Hepatocyte (in vitro differentiated cells): ENCODE measurements around the gene AGRN. TPM values are rescaled to one million over a fixed set of nuclear protein-coding genes. Genes with fewer than 3 reads are reported as not detected.

Source experiments
- DNase-seq: peaks from one replicate; pipeline ENCODE4 v3.0.0-alpha.2; 2016; ENCODE audit warnings: low spot score
- H2AFZ ChIP-seq: fragments of 200-600 bp; sonication (generic); 2 replicates; pipeline ENCODE4 v1.6.0; 2016; ENCODE audit warnings: antibody characterized with exemption, mild to moderate bottlenecking
- H3K27ac ChIP-seq: fragments of 200-600 bp; sonication (generic); 2 replicates; pipeline ENCODE4 v1.5.1; 2016; ENCODE audit warnings: mild to moderate bottlenecking
- H3K27me3 ChIP-seq: fragments of 200-600 bp; sonication (generic); 2 replicates; pipeline ENCODE4 v1.6.1; 2016
- H3K36me3 ChIP-seq: fragments of 200-600 bp; sonication (generic); replicated peaks from 2 replicates; pipeline ENCODE4 v1.5.1; 2016; ENCODE audit warnings: low read depth; ENCODE audit not compliant: insufficient read depth
- H3K4me1 ChIP-seq: fragments of 200-600 bp; sonication (generic); 2 replicates; pipeline ENCODE4 v1.5.1; 2016; ENCODE audit warnings: mild to moderate bottlenecking, moderate library complexity; ENCODE audit not compliant: insufficient read depth
- H3K4me2 ChIP-seq: fragments of 200-600 bp; sonication (generic); 2 replicates; pipeline ENCODE4 v1.6.0; 2016
- H3K4me3 ChIP-seq: fragments of 200-600 bp; sonication (generic); 2 replicates; pipeline ENCODE4 v1.5.1; 2016; ENCODE audit warnings: mild to moderate bottlenecking
- H3K79me2 ChIP-seq: fragments of 200-600 bp; sonication (generic); 2 replicates; pipeline ENCODE4 v1.6.0; 2017; ENCODE audit warnings: mild to moderate bottlenecking
- H3K9me2 ChIP-seq: fragments of 200-600 bp; sonication (generic); replicated peaks from 2 replicates; pipeline ENCODE4 v1.6.0; 2017; ENCODE audit warnings: mild to moderate bottlenecking; ENCODE audit not compliant: insufficient read depth
- H3K9me3 ChIP-seq: fragments of 200-600 bp; sonication (generic); 2 replicates; pipeline ENCODE4 v1.5.1; 2016; ENCODE audit warnings: low read depth, mild to moderate bottlenecking
- H4K20me1 ChIP-seq: fragments of 200-600 bp; sonication (generic); 2 replicates; pipeline ENCODE4 v1.6.0; 2016; ENCODE audit warnings: mild to moderate bottlenecking; ENCODE audit not compliant: insufficient read depth, poor library complexity, severe bottlenecking
- CTCF ChIP-seq: fragments of 200-600 bp; sonication (generic); IDR thresholded peaks from 2 replicates; pipeline ENCODE4 v1.5.1; 2016; ENCODE audit warnings: antibody characterized with exemption, mild to moderate bottlenecking; ENCODE audit not compliant: poor library complexity
- EZH2 ChIP-seq: fragments of 200-600 bp; sonication (generic); IDR thresholded peaks from 2 replicates; pipeline ENCODE4 v1.6.1; 2016; ENCODE audit warnings: antibody characterized with exemption, mild to moderate bottlenecking, borderline replicate concordance
- EZH2phosphoT487 ChIP-seq: fragments of 200-600 bp; sonication (generic); IDR thresholded peaks from one replicate; pipeline ENCODE4 v1.6.1; 2018; ENCODE audit warnings: antibody characterized with exemption, mild to moderate bottlenecking, low read depth, moderate library complexity; ENCODE audit not compliant: unreplicated experiment, severe bottlenecking
- WGBS: methylation state at CpG from one replicate; pipeline ENCODE4 v1.1.6; 2016; ENCODE audit warnings: low lambda C conversion rate; ENCODE audit errors: missing lambda C conversion rate; 5-methylcytosine and 5-hydroxymethylcytosine counted together
- polyA plus RNA-seq: library from polyadenylated mRNA; unstranded; fragments of >200 nt; fragmentation: Nextera tagmentation; extraction: Ambion mirVana; gene quantifications from 2 replicates; pipeline ENCODE4 v1.2.1, GENCODE V29; 2016
- total RNA-seq: library from RNA; depleted of rRNA; stranded (reverse); fragments of >200 nt; gene quantifications from 2 replicates; pipeline ENCODE4 v1.2.3, GENCODE V29; 2014

Gene AGRN
- total and polyA plus RNA-seq, 2 experiments from 2014 or later = 53.3 to 81.8 TPM

GRCh38 chr1:1038694-1039093 is 18.8 kb downstream of the AGRN start:
- DNase-seq = no peak
- H3K27ac ChIP-seq = no peak overlapping the region
- peaks cover 20% of the 10 kb centered on the region for H3K4me1 ChIP-seq
- no peak overlapping the region for H3K4me2 ChIP-seq
- no peaks in the 10 kb centered on the region for H3K9me3 ChIP-seq
- peaks cover 7% of the 10 kb centered on the region for H3K79me2 ChIP-seq
- H3K9me2 ChIP-seq = no peaks in the 10 kb centered on the region
- peaks cover 8% of the 10 kb centered on the region for H3K27me3 ChIP-seq
- H3K4me3 ChIP-seq = no peak overlapping the region
- WGBS = 93% methylated on average over 6 of the region's 6 CpGs
- no peak overlapping the region for H2AFZ ChIP-seq
- no peaks in the 10 kb centered on the region for H3K36me3 ChIP-seq
- H4K20me1 ChIP-seq = peaks cover 63% of the 10 kb centered on the region
- TF ChIP-seq EZH2 (no peak), CTCF (no peak), EZH2phosphoT487 (no peak)

- Histone ChIP-seq H3K79me2 (peaks cover 5% of the 10 kb centered on the region), H2AFZ (no peak overlapping the region), H3K27ac (no peak overlapping the region), H3K9me3 (no peaks in the 10 kb centered on the region), H3K36me3 (no peaks in the 10 kb centered on the region), H3K4me2 (peak overlapping the region; percentile 95), H4K20me1 (peaks cover 56% of the 10 kb centered on the region), H3K27me3 (peaks cover 2% of the 10 kb centered on the region), H3K4me3 (no peak overlapping the region), H3K4me1 (peaks cover 16% of the 10 kb centered on the region), H3K9me2 (no peaks in the 10 kb centered on the region)
- no peak for DNase-seq
- 61% methylated on average over 12 of the region's 17 CpGs for WGBS
- TF ChIP-seq EZH2phosphoT487 = no peak
- no peak for TF ChIP-seq EZH2
- TF ChIP-seq CTCF = no peak
Measured at GRCh38 chr1:1039145-1039910, 19.4 kb downstream of the AGRN start.

- Histone ChIP-seq H3K4me3 (no peak overlapping the region), H2AFZ (no peak overlapping the region)
Measured at GRCh38 chr1:1040004-1040991, 20.4 kb downstream of the AGRN start.

More at GRCh38 chr1:1040004-1040991, 20.4 kb downstream of the AGRN start:
- Histone ChIP-seq H3K4me2 (peak overlapping the region; percentile 95), H3K36me3 (no peaks in the 10 kb centered on the region), H3K9me3 (no peaks in the 10 kb centered on the region), H3K27ac (no peak overlapping the region), H4K20me1 (peaks cover 48% of the 10 kb centered on the region), H3K27me3 (no peaks in the 10 kb centered on the region), H3K4me1 (peaks cover 14% of the 10 kb centered on the region), H3K79me2 (peaks cover 4% of the 10 kb centered on the region), H3K9me2 (no peaks in the 10 kb centered on the region)
- peak; percentile 12 for TF ChIP-seq CTCF
- no peak for TF ChIP-seq EZH2
- TF ChIP-seq EZH2phosphoT487 = no peak
- peak; percentile 91 for DNase-seq
- 11% methylated on average over 62 of the region's 99 CpGs for WGBS
